ENCODE results near the gene PRKCE. TPM values are rescaled to one million over a fixed set of nuclear protein-coding genes. Genes with fewer than 3 reads are reported as not detected.

The PRKCE gene
- total RNA-seq, 3 donors from 2014 or later (not counting 1 experiment from before 2014, with no cell fraction given) = 35.2 to 42.1 (median 38.6) TPM

DNA sequence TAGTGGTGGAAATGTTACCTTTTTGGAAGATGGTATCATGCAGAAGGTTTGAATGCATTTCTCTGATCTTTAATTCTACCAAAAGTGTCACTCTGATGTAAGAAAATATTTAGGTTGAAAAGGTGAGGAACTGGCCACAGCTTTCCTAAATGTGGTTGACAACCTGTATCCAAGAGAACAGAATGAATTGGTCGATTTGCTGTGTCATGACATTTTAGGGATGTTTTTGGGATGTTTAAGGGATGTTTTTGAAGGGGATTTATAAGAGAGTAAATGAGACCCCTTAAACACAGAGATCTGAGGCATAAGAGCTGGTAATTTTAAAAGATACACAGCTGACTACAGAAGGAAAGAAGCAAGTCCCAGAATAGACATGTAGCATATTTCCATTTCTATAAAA, 375.0 kb downstream of the PRKCE start:
- DNase-seq (no peak), ATAC-seq (no peak)
- Histone ChIP-seq H3K27me3 (ENCODE audit: control insufficient read depth, insufficient read depth, low read length) (no peaks in the 10 kb centered on the region), H3K36me3 (ENCODE audit: control insufficient read depth, insufficient read depth, low read length) (no peaks in the 10 kb centered on the region), H3K4me1 (ENCODE audit: control insufficient read depth, insufficient read depth, low read length) (no peaks in the 10 kb centered on the region), H3K27ac (ENCODE audit: low read length) (no peak overlapping the region), H3K9me3 (ENCODE audit: control insufficient read depth, insufficient read depth, low read length) (no peaks in the 10 kb centered on the region), H3K4me3 (ENCODE audit: low read length) (no peak overlapping the region)
- Mint-ChIP-seq H3K27ac (no peak overlapping the region), H3K9me3 (no peaks in the 10 kb centered on the region), H3K27me3 (ENCODE audit: low read depth in 2 of 2) (no peaks in the 10 kb centered on the region), H3K4me3 (no peak overlapping the region), H3K4me1 (no peaks in the 10 kb centered on the region), H3K36me3 (no peaks in the 10 kb centered on the region)
- 95% methylated on average over 1 of the region's 1 CpG for WGBS (ENCODE audit: insufficient coverage)
- TF ChIP-seq CTCF (IDR thresholded peaks at IDR 0.05) = no peak
- intact Hi-C loops (cut with micrococcal nuclease) = no loop called here

GRCh38 chr2:46029332-46029811, 377.9 kb downstream of the PRKCE start:
- no peak for ATAC-seq
- Histone ChIP-seq H3K27me3 (ENCODE audit: control insufficient read depth, insufficient read depth, low read length) (no peaks in the 10 kb centered on the region), H3K27ac (ENCODE audit: low read length) (no peak overlapping the region), H3K9me3 (ENCODE audit: control insufficient read depth, insufficient read depth, low read length) (no peaks in the 10 kb centered on the region), H3K4me3 (ENCODE audit: low read length) (no peak overlapping the region), H3K4me1 (ENCODE audit: control insufficient read depth, insufficient read depth, low read length) (no peaks in the 10 kb centered on the region), H3K36me3 (ENCODE audit: control insufficient read depth, insufficient read depth, low read length) (no peaks in the 10 kb centered on the region)
- Mint-ChIP-seq H3K36me3 (no peaks in the 10 kb centered on the region), H3K27ac (no peak overlapping the region), H3K27me3 (ENCODE audit: low read depth in 2 of 2) (no peaks in the 10 kb centered on the region), H3K9me3 (no peaks in the 10 kb centered on the region), H3K4me3 (no peak overlapping the region), H3K4me1 (no peaks in the 10 kb centered on the region)
- no peak for DNase-seq
- TF ChIP-seq CTCF (IDR thresholded peaks at IDR 0.05) = no peak
- intact Hi-C loops (cut with micrococcal nuclease) = no loop called here
- 76% methylated on average over 4 of the region's 5 CpGs for WGBS (ENCODE audit: insufficient coverage)

GRCh38 chr2:46030330-46030729, 378.9 kb downstream of the PRKCE start:
- no peaks in the 10 kb centered on the region for H3K9me3 ChIP-seq (ENCODE audit: control insufficient read depth, insufficient read depth, low read length)
- Mint-ChIP-seq H3K36me3 (no peaks in the 10 kb centered on the region), H3K27ac (no peak overlapping the region), H3K9me3 (no peaks in the 10 kb centered on the region), H3K27me3 (ENCODE audit: low read depth in 2 of 2) (no peaks in the 10 kb centered on the region), H3K4me1 (no peaks in the 10 kb centered on the region), H3K4me3 (no peak overlapping the region)
- no peak for DNase-seq
- no peaks in the 10 kb centered on the region for H3K4me1 ChIP-seq (ENCODE audit: control insufficient read depth, insufficient read depth, low read length)
- ATAC-seq = no peak
- no peak for TF ChIP-seq CTCF (IDR thresholded peaks at IDR 0.05)
- H3K36me3 ChIP-seq (ENCODE audit: control insufficient read depth, insufficient read depth, low read length) = no peaks in the 10 kb centered on the region
- intact Hi-C loops (cut with micrococcal nuclease) = no loop called here
- no CpG with 5 or more reads among the region's 2 CpGs for WGBS (ENCODE audit: insufficient coverage)
- no peak overlapping the region for H3K4me3 ChIP-seq (ENCODE audit: low read length)
- H3K27ac ChIP-seq (ENCODE audit: low read length) = no peak overlapping the region
- H3K27me3 ChIP-seq (ENCODE audit: control insufficient read depth, insufficient read depth, low read length) = no peaks in the 10 kb centered on the region

DNA sequence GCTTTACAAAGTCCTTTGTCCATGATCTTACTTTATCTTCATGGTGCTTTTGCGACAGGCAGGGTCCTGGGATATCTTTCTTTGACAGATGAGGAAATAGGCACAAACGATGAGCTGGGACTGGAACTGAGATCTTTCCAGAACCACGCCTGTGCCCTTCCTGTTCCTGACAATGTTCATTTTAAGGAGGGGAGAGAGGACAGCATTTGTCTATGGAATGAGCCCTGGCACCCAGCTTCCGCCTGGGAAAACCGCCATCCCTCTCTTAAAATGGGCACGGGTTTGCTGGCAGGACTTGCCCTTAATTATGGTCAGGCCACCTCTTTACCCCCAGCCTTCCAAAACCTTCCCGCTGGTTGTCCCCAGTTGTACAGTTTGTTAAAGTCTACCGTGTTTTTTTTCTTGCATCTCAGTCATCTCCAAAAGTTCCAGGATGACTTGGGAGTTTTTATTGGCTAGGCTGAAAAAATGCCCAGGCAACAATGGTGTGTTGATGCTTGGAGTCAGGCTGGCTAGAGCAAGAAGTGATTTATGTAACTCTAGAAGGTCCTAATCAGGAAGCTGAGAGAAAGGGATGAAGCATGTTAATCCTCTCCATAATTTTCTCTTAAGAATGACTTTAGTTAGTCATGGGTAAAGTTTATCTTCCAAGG, 380.8 kb downstream of the PRKCE start:
- Histone ChIP-seq H3K36me3 (ENCODE audit: control insufficient read depth, insufficient read depth, low read length) (no peaks in the 10 kb centered on the region), H3K27me3 (ENCODE audit: control insufficient read depth, insufficient read depth, low read length) (no peaks in the 10 kb centered on the region), H3K27ac (ENCODE audit: low read length) (no peak overlapping the region), H3K4me3 (ENCODE audit: low read length) (no peak overlapping the region), H3K4me1 (ENCODE audit: control insufficient read depth, insufficient read depth, low read length) (no peaks in the 10 kb centered on the region), H3K9me3 (ENCODE audit: control insufficient read depth, insufficient read depth, low read length) (no peaks in the 10 kb centered on the region)
- Mint-ChIP-seq H3K9me3 (no peaks in the 10 kb centered on the region), H3K4me3 (no peak overlapping the region), H3K36me3 (no peaks in the 10 kb centered on the region), H3K27ac (no peak overlapping the region), H3K27me3 (ENCODE audit: low read depth in 2 of 2) (no peaks in the 10 kb centered on the region), H3K4me1 (no peaks in the 10 kb centered on the region)
- ATAC-seq = no peak
- intact Hi-C loops (cut with micrococcal nuclease) = no loop called here
- no peak for DNase-seq
- WGBS (ENCODE audit: insufficient coverage) = 97% methylated on average over 8 of the region's 8 CpGs
- no peak for TF ChIP-seq CTCF (IDR thresholded peaks at IDR 0.05)
